VCaP (cell line): ENCODE results near the gene BIRC6.

Source experiments
- H3K27ac ChIP-seq: fragments of 450-650 bp; 2 replicates; pipeline ENCODE4 v1.5.1; 2017
- CTCF ChIP-seq: fragments of 450-650 bp; conservative IDR thresholded peaks from 2 replicates; pipeline ENCODE4 v1.5.1; 2017; ENCODE audit warnings: mild to moderate bottlenecking, moderate library complexity

Gene BIRC6

GRCh38 chr2:32498306-32498705 is 141.5 kb downstream of the BIRC6 start:
- H3K27ac ChIP-seq = no peak overlapping the region
- no peak for TF ChIP-seq CTCF

- TF ChIP-seq CTCF = no peak
- no peak overlapping the region for H3K27ac ChIP-seq
Observed at GRCh38 chr2:32502941-32503340, 146.1 kb downstream of the BIRC6 start.

- no peak for TF ChIP-seq CTCF
- H3K27ac ChIP-seq = no peak overlapping the region
Observed at GRCh38 chr2:32504877-32505478, 148.2 kb downstream of the BIRC6 start.

- no peak for TF ChIP-seq CTCF
- no peak overlapping the region for H3K27ac ChIP-seq
Observed at GRCh38 chr2:32506446-32506845, 149.6 kb downstream of the BIRC6 start.

GRCh38 chr2:32514946-32515345 is 158.1 kb downstream of the BIRC6 start:
- no peak for TF ChIP-seq CTCF
- no peak overlapping the region for H3K27ac ChIP-seq

GRCh38 chr2:32516567-32516966 is 159.7 kb downstream of the BIRC6 start:
- TF ChIP-seq CTCF = no peak
- H3K27ac ChIP-seq = no peak overlapping the region

GRCh38 chr2:32522770-32523169 is 165.9 kb downstream of the BIRC6 start:
- H3K27ac ChIP-seq = no peak overlapping the region
- no peak for TF ChIP-seq CTCF
